Measurements from ENCODE around the gene CHP2.
"Not testable (repeated sequence)": the region's sequence is repeated elsewhere in the genome, so short reads cannot be mapped to it uniquely, and the experiment has no call there.

- TF ChIP-seq EZH2 (IDR thresholded peaks at IDR 0.05; ENCODE audit: insufficient read depth, low read length); CTCF (IDR thresholded peaks at IDR 0.05; ENCODE audit: insufficient read depth, low read depth, low read length): not testable (repeated sequence)
These were observed 32.1 kb upstream of the CHP2 start for GRCh38 chr16:23722613-23723240.
